K562 (cell line): ENCODE data around the gene CXCL5. TPM values are rescaled to one million over a fixed set of nuclear protein-coding genes. Genes with fewer than 3 reads are reported as not detected.

Experiments used
- ATAC-seq: fragments of 200-7000 bp; cut with Tn5 transposase; 3 replicates; pipeline ENCODE4 v1.9.1; 2020; ENCODE audit warnings: moderate library complexity
- Bru-seq: library from RNA; stranded (reverse); fragments of 400-500 nt; gene quantifications from one replicate; lab custom pipeline; 2021; lab: Mats Ljungman, UMichigan
- BruChase-seq, 2 experiments: library from RNA; stranded (reverse); fragments of 400-500 nt; gene quantifications; one replicate each; lab custom pipeline; 2021; lab: Mats Ljungman, UMichigan
- BruUV-seq: library from RNA; stranded (reverse); fragments of 400-500 nt; replicated peaks from 2 replicates; lab custom pipeline; 2021; lab: Mats Ljungman, UMichigan
- CTCF ChIA-PET: fragments of 300-600 bp; formaldehyde crosslinking; extraction: SDS; loops from one replicate; lab custom pipeline; 2021; ENCODE audit warnings: low intra/inter-chr PET ratio; lab: Yijun Ruan, JAX
- POLR2A ChIA-PET: fragments of 300-600, 350-650 bp; sonication (Branson Sonifier 250); formaldehyde crosslinking; extraction: SDS; loops from one replicate; lab custom pipeline; 2021; ENCODE audit warnings: antibody characterized with exemption, inconsistent platforms; lab: Yijun Ruan, JAX
- DNase-seq, 4 experiments: peaks; one replicate each; pipeline versions ENCODE4 v3.0.0 to v3.0.0-alpha.2; 2011 to 2018; ENCODE audit warnings: low spot score in 3 of 4, mixed read lengths in 3 of 4; ENCODE audit errors: extremely low read depth in 1 of 4
- FAIRE-seq: peaks from 2 replicates; lab custom pipeline; 2011; peaks lifted over from hg19 to GRCh38; lab: Jason Lieb, UNC
- H2AFZ ChIP-seq: 2 replicates; pipeline ENCODE4 v1.6.0; 2011; ENCODE audit warnings: low read depth, low read length, control low read depth, inconsistent platforms
- H3K27ac ChIP-seq: fragments of 200-600 bp; 3 replicates; pipeline ENCODE4 v1.8.0; 2011; ENCODE audit warnings: low read depth, mild to moderate bottlenecking, control low read depth, inconsistent platforms, low read length, moderate library complexity, mixed read lengths; ENCODE audit errors: extremely low read depth
- H3K27me3 ChIP-seq, 2 experiments: fragments of 300-600 bp in 1 of 2; 2 replicates in 1 of 2; 3 replicates in 1 of 2; pipeline versions ENCODE4 v1.6.0 to v1.8.0; 2011; ENCODE audit warnings: inconsistent platforms in 2 of 2, low read length in 2 of 2, mild to moderate bottlenecking in 1 of 2, mixed read lengths in 1 of 2, moderate library complexity in 1 of 2; ENCODE audit not compliant: control insufficient read depth in 2 of 2, insufficient read depth in 2 of 2
- H3K36me3 ChIP-seq: fragments of 300-600 bp; 3 replicates; pipeline ENCODE4 v1.8.0; 2011; ENCODE audit warnings: mild to moderate bottlenecking, low read length, inconsistent platforms; ENCODE audit not compliant: control insufficient read depth, insufficient read depth
- H3K4me1 ChIP-seq, 2 experiments: fragments of 200-600 bp in 1 of 2; replicated peaks in 1 of 2; 2 replicates in 1 of 2; 3 replicates in 1 of 2; pipeline versions ENCODE4 v1.5.1 to v1.8.0; 2011; ENCODE audit warnings: inconsistent platforms in 2 of 2, low read length in 2 of 2, mild to moderate bottlenecking in 1 of 2, mixed read lengths in 1 of 2, moderate library complexity in 1 of 2; ENCODE audit not compliant: control insufficient read depth in 2 of 2, insufficient read depth in 2 of 2
- H3K4me2 ChIP-seq: 2 replicates; pipeline ENCODE4 v1.6.1; 2011; ENCODE audit warnings: low read length, control low read depth, inconsistent platforms, mixed read lengths; ENCODE audit not compliant: insufficient read depth
- H3K4me3 ChIP-seq: fragments of 200-600 bp; sonication (generic), shearing (Covaris generic); 2 replicates; pipeline ENCODE4 v1.5.1; 2016; ENCODE audit warnings: control low read depth, inconsistent platforms
- H3K79me2 ChIP-seq: fragments of 200-600 bp; 3 replicates; pipeline ENCODE4 v1.8.0; 2011; ENCODE audit warnings: low read length, inconsistent platforms; ENCODE audit not compliant: control insufficient read depth, insufficient read depth
- H3K9ac ChIP-seq, 2 experiments: 2 replicates each; pipeline versions ENCODE4 v1.6.0 to v1.6.1; 2011; ENCODE audit warnings: low read depth in 2 of 2, low read length in 2 of 2, control low read depth in 1 of 2, inconsistent platforms in 1 of 2, mild to moderate bottlenecking in 1 of 2, mixed read lengths in 1 of 2; ENCODE audit not compliant: insufficient read depth in 1 of 2
- H3K9me1 ChIP-seq: one replicate; pipeline ENCODE4 v1.6.0; 2011; ENCODE audit warnings: inconsistent platforms, mild to moderate bottlenecking, low read length, moderate library complexity; ENCODE audit not compliant: control insufficient read depth, insufficient read depth
- H3K9me3 ChIP-seq: replicated peaks from 2 replicates; pipeline ENCODE4 v1.5.1; 2011; ENCODE audit warnings: low read depth, low read length, inconsistent platforms; ENCODE audit not compliant: control insufficient read depth, insufficient read depth
- H4K20me1 ChIP-seq: replicated peaks from 2 replicates; pipeline ENCODE4 v1.6.1; 2011; ENCODE audit warnings: low read length, inconsistent platforms, mixed read lengths; ENCODE audit not compliant: control insufficient read depth, insufficient read depth
- NFATC3 ChIP-seq: fragments of 450-650 bp; IDR thresholded peaks from 2 replicates; pipeline ENCODE4 v1.6.1; 2017; ENCODE audit warnings: mild to moderate bottlenecking
- NUFIP1 ChIP-seq: fragments of 450-650 bp; IDR thresholded peaks from 2 replicates; pipeline ENCODE4 v1.6.1; 2018; ENCODE audit not compliant: partially characterized antibody
- PCBP1 ChIP-seq: fragments of 200-400 bp; formaldehyde crosslinking; IDR thresholded peaks from 2 replicates; pipeline ENCODE4 v1.6.1; 2018; ENCODE audit warnings: mild to moderate bottlenecking, low read depth, low read length; ENCODE audit not compliant: poor library complexity, severe bottlenecking
- XRCC3 ChIP-seq: fragments of 450-650 bp; IDR thresholded peaks from 2 replicates; pipeline ENCODE4 v1.6.1; 2017; ENCODE audit warnings: mild to moderate bottlenecking, moderate library complexity
- ZBTB26 ChIP-seq: fragments of 450-650 bp; formaldehyde crosslinking; IDR thresholded peaks from 2 replicates; pipeline ENCODE4 v1.4.0; 2022; ENCODE audit warnings: missing genetic modification characterization
- ZBTB33 ChIP-seq: sonication (generic); formaldehyde crosslinking; IDR thresholded peaks from 2 replicates; pipeline ENCODE4 v1.8.1; 2023; ENCODE audit warnings: mild to moderate bottlenecking, missing genetic modification reagents
- ZNF408 ChIP-seq: fragments of 250-450 bp; sonication (Bioruptor Pico); IDR thresholded peaks from 2 replicates; pipeline ENCODE4 v1.4.0; 2020; ENCODE audit warnings: low read depth, mild to moderate bottlenecking, moderate library complexity
- ZNF717 ChIP-seq: fragments of 250-450 bp; sonication (Bioruptor Pico); IDR thresholded peaks from 2 replicates; pipeline ENCODE4 v1.5.0; 2021
- WGBS: fragments of 100-300 bp; shearing (Covaris generic); methylation state at CpG from one replicate; pipeline ENCODE4 v1.1.6; 2016; ENCODE audit warnings: low coverage, mixed read lengths; ENCODE audit not compliant: insufficient coverage; ENCODE audit errors: missing lambda C conversion rate; 5-methylcytosine and 5-hydroxymethylcytosine counted together
- in situ Hi-C: fragments of 300-500 bp; cut with MboI; formaldehyde crosslinking; loops from 4 replicates; pipeline ENCODE4 v1.15.0; 2018; ENCODE audit warnings: inconsistent platforms, mixed read lengths
- intact Hi-C: fragments of 100-400 bp; cut with micrococcal nuclease; formaldehyde crosslinking; loops from 2 replicates; pipeline ENCODE4 v1.14.2; 2022
- long read RNA-seq, 3 experiments: library from polyadenylated mRNA in 2 of 3; library from RNA in 1 of 3; unstranded in 2 of 3; stranded (forward) in 1 of 3; transcript quantifications; one replicate each; pipeline ENCODE4 v2.0.0, GENCODE V29; 2019 to 2022
- polyA minus RNA-seq, 3 experiments: library from RNA; depleted of rRNA, polyadenylated mRNA; stranded (reverse); fragments of >200 nt; gene quantifications; 2 replicates each; pipeline ENCODE4 v1.2.3, GENCODE V29; 2011
- polyA plus RNA-seq, 8 experiments: library from polyadenylated mRNA; depleted of rRNA in 4 of 8; stranded (reverse) in 5 of 8; unstranded in 3 of 8; fragments of >200 nt; fragmentation: Nextera tagmentation in 2 of 8; fragmentation: Illumina TruSeq in 1 of 8; extraction: Ambion mirVana in 2 of 8; extraction: Trizol in 1 of 8; gene quantifications; 2 replicates each; pipeline versions ENCODE4 v1.2.1 to v1.2.3, GENCODE V29; 2011 to 2014; ENCODE audit warnings: inconsistent platforms in 1 of 8, missing spikeins in 1 of 8
- total RNA-seq, 7 experiments: library from RNA; depleted of rRNA in 6 of 7; stranded (reverse); fragments of >200 nt in 6 of 7; fragmentation: Illumina TruSeq in 2 of 7; extraction: Trizol in 2 of 7; gene quantifications; 2 replicates each; pipeline versions ENCODE4 v1.2.1 to v1.2.3, GENCODE V29; 2011 to 2021; ENCODE audit warnings: low replicate concordance in 1 of 7

CXCL5 gene
- not detected in 2 replicates for total RNA-seq (2011; cell fraction: chromatin; rRNA removed; ENCODE audit: low replicate concordance)
- not detected in 2 replicates for total RNA-seq (2011; cell fraction: nucleolus; rRNA removed)
- total RNA-seq (2011; cell fraction: nucleoplasm; rRNA removed), result not detected in 2 replicates
- not detected in 2 replicates for total RNA-seq (2014; rRNA removed)
- not detected in 2 replicates for total RNA-seq (2014; rRNA removed; fragmentation: Illumina TruSeq; extraction: Trizol)
- total RNA-seq (2015; rRNA removed; fragmentation: Illumina TruSeq; extraction: Trizol), result not detected in 2 replicates
- total RNA-seq (2021), result not detected in 2 replicates
- not detected in 2 replicates for polyA plus RNA-seq (2011; rRNA removed)
- polyA plus RNA-seq (2011; cell fraction: cytosol; rRNA removed), result not detected in 2 replicates
- polyA plus RNA-seq (2011; cell fraction: nucleus; rRNA removed), result not detected in 2 replicates
- polyA plus RNA-seq (2012), result not detected in 2 replicates
- polyA plus RNA-seq (2014; fragmentation: Illumina TruSeq; extraction: Trizol), result not detected in 2 replicates
- not detected for polyA plus RNA-seq (2014; fragmentation: Nextera tagmentation; extraction: Ambion mirVana)
- not detected in 2 replicates for polyA plus RNA-seq (2014; rRNA removed)
- not detected in 2 replicates for polyA minus RNA-seq (2011; rRNA and poly(A)+ RNA removed)
- not detected in 2 replicates for polyA minus RNA-seq (2011; cell fraction: cytosol; rRNA and poly(A)+ RNA removed)
- not detected in 2 replicates for polyA minus RNA-seq (2011; cell fraction: nucleus; rRNA and poly(A)+ RNA removed)
- not detected for Bru-seq, nascent RNA
- BruChase-seq, experiment 1, labeled RNA remaining after a 2-hour chase, result not detected
- not detected for BruChase-seq, experiment 2, labeled RNA remaining after a 6-hour chase
- long read RNA-seq, experiment 1, result 0 reads
- long read RNA-seq, experiment 2, result 0 reads
- long read RNA-seq, experiment 3, result 0 reads

GRCh38 chr4:73998040-73999011 lies at the start of gene CXCL5:
TSS of gene CXCL5 (minus strand) at chr4:73998677. CDS start at chr4:73998581, 96 bp downstream.
- FAIRE-seq (no peak), ATAC-seq (peak; percentile 39; the same call in 1 of the 3 replicates), DNase-seq (no peak)
- H3K27me3 ChIP-seq, result no peaks in the 10 kb centered on the region
- CTCF ChIA-PET, result no interaction called here
- no peak within 1 kb of the TSS for H3K4me3 ChIP-seq
- intact Hi-C loops, result no loop called here
- TF ChIP-seq NUFIP1 (no peak), ZNF717 (CRISPR knock-in tag) (no peak), ZNF408 (CRISPR knock-in tag) (no peak), XRCC3 (no peak), ZBTB26 (CRISPR knock-in tag) (no peak), PCBP1 (no peak), NFATC3 (no peak), ZBTB33 (CRISPR knock-in tag) (peak; percentile 84)
- H3K4me1 ChIP-seq, result no peaks in the 10 kb centered on the region
- H3K79me2 ChIP-seq, result no peaks in the 10 kb centered on the region
- no peak within 1 kb of the TSS for H3K4me2 ChIP-seq
- no peaks in the 10 kb centered on the region for H3K9me1 ChIP-seq
- H3K9me3 ChIP-seq, result no peaks in the 10 kb centered on the region
- WGBS, result 86% methylated on average over 26 of the region's 46 CpGs
- no peak within 1 kb of the TSS for H3K27ac ChIP-seq
- no peaks in the 10 kb centered on the region for H4K20me1 ChIP-seq
- no peak within 1 kb of the TSS for H2AFZ ChIP-seq
- no peak within 1 kb of the TSS for H3K9ac ChIP-seq
- BruUV-seq, result no TSS peak
- no peaks in the 10 kb centered on the region for H3K36me3 ChIP-seq
- POLR2A ChIA-PET, result interaction anchor here (0.7 kb wide), 1 partner anchor 1328 kb away, joined by 3 read pairs; no protein-coding TSS in a partner anchor
- in situ Hi-C loops, result no loop called here
